Measurements from ENCODE around the gene TLE5. TPM values are rescaled to one million over a fixed set of nuclear protein-coding genes. Genes with fewer than 3 reads are reported as not detected.
A peak's percentile ranks its signal among the peaks of the same experiment; 100 is the strongest.

The TLE5 gene
- total and polyA plus RNA-seq, 10 of the 15 experiments (the other 5 are each of a cell fraction or from before 2014, with no cell fraction given): 2.5 to 373 (median 154) TPM

DNA sequence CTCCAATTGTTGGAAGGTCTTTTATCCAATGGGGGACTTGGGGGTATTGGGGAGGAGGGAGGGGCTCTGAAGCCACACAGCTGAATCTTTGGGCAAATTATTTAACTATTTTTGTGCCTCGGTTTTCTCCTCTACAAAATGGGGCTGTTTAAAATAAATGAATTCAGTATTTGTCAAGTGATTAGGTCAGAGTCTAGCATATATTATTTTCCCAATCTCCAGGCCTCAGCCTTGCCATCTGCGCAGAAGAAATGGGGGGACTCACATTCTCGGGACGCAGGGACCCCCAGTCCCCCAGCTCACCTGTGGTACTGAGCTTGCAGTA lies 1.5 kb downstream of the TLE5 start:
- H3K79me2 ChIP-seq (ENCODE audit: control insufficient read depth, insufficient read depth, low read length): peaks cover 29% of the 10 kb centered on the region
- DNase-seq (ENCODE audit: low read depth, low spot score) (no peak), FAIRE-seq (no peak), ATAC-seq (no peak)
- peaks cover 27% of the 10 kb centered on the region for H3K4me1 ChIP-seq (ENCODE audit: control insufficient read depth, insufficient read depth, low read length)
- BruUV-seq (replicated peaks): no TSS peak
- no peak overlapping the region for H2AFZ ChIP-seq (ENCODE audit: control insufficient read depth, low read depth, low read length)
- H3K36me3 ChIP-seq (ENCODE audit: control insufficient read depth in 2 of 2, insufficient read depth in 2 of 2, low read length in 1 of 2): peaks cover 11 to 14% of the 10 kb centered on the region in 2 experiments; a peak in 3 of 4 replicates
- RAD21 ChIA-PET (ENCODE audit: unreplicated experiment): interaction anchor here (0.6 to 3.0 kb wide), 3 partner anchors 13 to 105 kb away, joined by 3 to 13 read pairs (median 6); no protein-coding TSS in a partner anchor
- peak overlapping the region; percentile 87 for H3K27ac ChIP-seq (ENCODE audit: control insufficient read depth, insufficient read depth)
- no peaks in the 10 kb centered on the region for H3K9me3 ChIP-seq (replicated peaks; ENCODE audit: control insufficient read depth, insufficient read depth, low read length)
- 0% methylated on average over 4 of the region's 4 CpGs for WGBS (ENCODE audit: insufficient coverage, insufficient replicate concordance, low lambda C conversion rate, missing lambda C conversion rate)
- TF ChIP-seq, protein P1, sequence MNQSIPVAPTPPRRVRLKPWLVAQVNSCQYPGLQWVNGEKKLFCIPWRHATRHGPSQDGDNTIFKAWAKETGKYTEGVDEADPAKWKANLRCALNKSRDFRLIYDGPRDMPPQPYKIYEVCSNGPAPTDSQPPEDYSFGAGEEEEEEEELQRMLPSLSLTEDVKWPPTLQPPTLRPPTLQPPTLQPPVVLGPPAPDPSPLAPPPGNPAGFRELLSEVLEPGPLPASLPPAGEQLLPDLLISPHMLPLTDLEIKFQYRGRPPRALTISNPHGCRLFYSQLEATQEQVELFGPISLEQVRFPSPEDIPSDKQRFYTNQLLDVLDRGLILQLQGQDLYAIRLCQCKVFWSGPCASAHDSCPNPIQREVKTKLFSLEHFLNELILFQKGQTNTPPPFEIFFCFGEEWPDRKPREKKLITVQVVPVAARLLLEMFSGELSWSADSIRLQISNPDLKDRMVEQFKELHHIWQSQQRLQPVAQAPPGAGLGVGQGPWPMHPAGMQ (IDR thresholded peaks at IDR 0.05; ENCODE audit: borderline replicate concordance): no peak
- no peak for TF ChIP-seq BCL11A (IDR thresholded peaks at IDR 0.05; ENCODE audit: low read depth, low read length)
- TF ChIP-seq MEF2A (IDR thresholded peaks at IDR 0.05; ENCODE audit: insufficient read depth, low read depth, low read length): no peak
- TF ChIP-seq SIX5 (IDR thresholded peaks at IDR 0.05; ENCODE audit: low read depth, low read length, severe bottlenecking): no peak
- in situ Hi-C loops (cut with MboI) (no loop called here), intact Hi-C loops (cut with micrococcal nuclease; ENCODE audit: unreplicated experiment) (no loop called here)
- peaks cover 11% of the 10 kb centered on the region; the same call in 1 of the 2 replicates for H4K20me1 ChIP-seq (ENCODE audit: control insufficient read depth, insufficient read depth)
- SMC1A ChIA-PET (ENCODE audit: uncharacterized antibody, unreplicated experiment): interaction anchor here (1.3 to 1.7 kb wide), 3 partner anchors 8 to 25 kb away, joined by 3 to 8 read pairs (median 4); no protein-coding TSS in a partner anchor
- H3K4me3 ChIP-seq: peak overlapping the region; percentile 88
- POLR2A ChIA-PET: interaction anchor here (1.0 to 2.0 kb wide), 2 partner anchors 9 to 25 kb away, joined by 4 to 13 read pairs; no protein-coding TSS in a partner anchor
- H3K27me3 ChIP-seq (replicated peaks in 1 of 2; ENCODE audit: control insufficient read depth in 2 of 2, insufficient read depth in 2 of 2, low read length in 1 of 2): no peaks in the 10 kb centered on the region
- H3K4me2 ChIP-seq (ENCODE audit: control insufficient read depth, insufficient read depth): peak overlapping the region; percentile 82
- peak overlapping the region; percentile 95 for H3K9ac ChIP-seq (ENCODE audit: control insufficient read depth, insufficient read depth, low read length)
- CTCF ChIA-PET: interaction anchor here (0.5 to 2.2 kb wide), 7 partner anchors 8 to 479 kb away, joined by 3 to 11 read pairs (median 4); no protein-coding TSS in a partner anchor

DNA sequence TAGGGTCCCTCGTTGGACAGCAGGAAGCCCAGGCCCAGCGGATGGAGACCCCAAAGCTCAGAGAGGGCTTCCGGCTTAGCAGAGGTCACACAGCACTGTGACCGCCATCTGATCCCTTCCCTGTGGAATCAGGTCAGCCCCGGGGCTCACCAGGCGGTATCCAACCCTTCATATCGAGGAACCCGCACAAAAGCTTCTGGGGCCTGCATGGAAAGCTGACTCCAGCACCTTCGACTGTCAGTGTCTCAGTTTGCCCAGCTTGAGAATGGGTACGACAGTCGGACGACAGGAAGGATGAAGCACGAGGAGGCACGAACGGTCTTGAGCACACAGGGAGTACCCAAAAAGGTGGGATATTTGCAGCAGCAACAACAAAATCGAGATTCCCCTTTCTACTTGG lies 2.6 kb downstream of the TLE5 start:
- POLR2A ChIA-PET: no interaction called here
- H3K36me3 ChIP-seq (ENCODE audit: control insufficient read depth in 2 of 2, insufficient read depth in 2 of 2, low read length in 1 of 2): peaks cover 14% of the 10 kb centered on the region in 2 experiments; a peak in 3 of 4 replicates
- no peak overlapping the region for H3K9ac ChIP-seq (ENCODE audit: control insufficient read depth, insufficient read depth, low read length)

More for the DNA sequence above, 2.6 kb downstream of the TLE5 start:
- no peak for ATAC-seq
- BruUV-seq (replicated peaks): TSS peak; percentile 74
- H3K4me3 ChIP-seq: 0 out of 2 replicates have a peak overlapping the region, but pooled peaks have one; percentile 6
- peaks cover 20% of the 10 kb centered on the region for H3K4me1 ChIP-seq (ENCODE audit: control insufficient read depth, insufficient read depth, low read length)
- no peak overlapping the region for H3K27ac ChIP-seq (ENCODE audit: control insufficient read depth, insufficient read depth)
- no peak overlapping the region for H2AFZ ChIP-seq (ENCODE audit: control insufficient read depth, low read depth, low read length)
- H3K9me3 ChIP-seq (replicated peaks; ENCODE audit: control insufficient read depth, insufficient read depth, low read length): no peaks in the 10 kb centered on the region
- in situ Hi-C loops (cut with MboI) (no loop called here), intact Hi-C loops (cut with micrococcal nuclease; ENCODE audit: unreplicated experiment) (no loop called here)
- DNase-seq (ENCODE audit: low read depth, low spot score): no peak
- RAD21 ChIA-PET (ENCODE audit: unreplicated experiment): interaction anchor here (3.0 kb wide), 1 partner anchor 24 kb away, joined by 13 read pairs; no protein-coding TSS in a partner anchor
- CTCF ChIA-PET: interaction anchor here (0.6 kb wide), 1 partner anchor 112 kb away, joined by 6 read pairs; no protein-coding TSS in a partner anchor
- H3K79me2 ChIP-seq (ENCODE audit: control insufficient read depth, insufficient read depth, low read length): peaks cover 29% of the 10 kb centered on the region
- peak overlapping the region; percentile 55; the same call in 1 of the 2 replicates for H3K4me2 ChIP-seq (ENCODE audit: control insufficient read depth, insufficient read depth)
- no peaks in the 10 kb centered on the region for H3K27me3 ChIP-seq (replicated peaks in 1 of 2; ENCODE audit: control insufficient read depth in 2 of 2, insufficient read depth in 2 of 2, low read length in 1 of 2)
- FAIRE-seq: no peak
- SMC1A ChIA-PET (ENCODE audit: uncharacterized antibody, unreplicated experiment): interaction anchor here (1.7 kb wide), 1 partner anchor 23 kb away, joined by 8 read pairs; no protein-coding TSS in a partner anchor
- 0 out of 2 replicates have a peak, but pooled peaks have one; percentile 26 for TF ChIP-seq ZNF217 (IDR thresholded peaks at IDR 0.05)
- 0 out of 2 replicates have a peak, but pooled peaks have one; percentile 13 for TF ChIP-seq LARP7 (IDR thresholded peaks at IDR 0.05)
- TF ChIP-seq ESRRA (IDR thresholded peaks at IDR 0.05; ENCODE audit: low read length): no peak
- TF ChIP-seq POLR2AphosphoS5 (IDR thresholded peaks at IDR 0.05; ENCODE audit: low read length): peak; percentile 46; the same call in 1 of the 2 replicates
- no peak for TF ChIP-seq BMI1 (IDR thresholded peaks at IDR 0.05; ENCODE audit: borderline replicate concordance)
- peaks cover 11% of the 10 kb centered on the region; the same call in 1 of the 2 replicates for H4K20me1 ChIP-seq (ENCODE audit: control insufficient read depth, insufficient read depth)
- 95% methylated on average over 16 of the region's 16 CpGs for WGBS (ENCODE audit: insufficient coverage, insufficient replicate concordance, low lambda C conversion rate, missing lambda C conversion rate)

Measured in GM12878 (cell line).